Mesendoderm (in vitro differentiated cells): ENCODE data around the gene LAMB1.
"Not testable (repeated sequence)": the region's sequence is repeated elsewhere in the genome, so short reads cannot be mapped to it uniquely, and the experiment has no call there.

Source experiments
- DNase-seq: peaks from one replicate; pipeline ENCODE4 v3.0.0; 2013
- H2AK5ac ChIP-seq: 2 replicates; pipeline ENCODE4 v1.6.1; 2013; ENCODE audit warnings: low read length, inconsistent platforms
- H2BK120ac ChIP-seq: 2 replicates; pipeline ENCODE4 v1.6.1; 2013; ENCODE audit warnings: low read depth, mild to moderate bottlenecking, low read length, moderate library complexity, mixed read lengths
- H2BK15ac ChIP-seq: replicated peaks from 2 replicates; pipeline ENCODE4 v1.6.1; 2013; ENCODE audit warnings: low read depth, mild to moderate bottlenecking, moderate library complexity
- H2BK5ac ChIP-seq: 2 replicates; pipeline ENCODE4 v1.6.1; 2013; ENCODE audit warnings: low read length, inconsistent platforms
- H3K18ac ChIP-seq: 2 replicates; pipeline ENCODE4 v1.6.1; 2013; ENCODE audit warnings: mild to moderate bottlenecking, low read length, mixed read lengths
- H3K23ac ChIP-seq: one replicate; pipeline ENCODE4 v1.6.1; 2013; ENCODE audit warnings: low read length
- H3K27ac ChIP-seq: 2 replicates; pipeline ENCODE4 v1.5.1; 2013; ENCODE audit warnings: low read depth, mild to moderate bottlenecking, inconsistent platforms, low read length, moderate library complexity
- H3K27me3 ChIP-seq: 2 replicates; pipeline ENCODE4 v1.6.1; 2013; ENCODE audit warnings: low read length, control low read depth, mild to moderate bottlenecking, inconsistent platforms; ENCODE audit not compliant: insufficient read depth, poor library complexity
- H3K36me3 ChIP-seq: 2 replicates; pipeline ENCODE4 v1.6.1; 2013; ENCODE audit warnings: low read length, inconsistent platforms; ENCODE audit not compliant: control insufficient read depth, insufficient read depth
- H3K4ac ChIP-seq: one replicate; pipeline ENCODE4 v1.6.1; 2013; ENCODE audit warnings: low read depth, mild to moderate bottlenecking, low read length, moderate library complexity
- H3K4me1 ChIP-seq: 2 replicates; pipeline ENCODE4 v1.6.1; 2013; ENCODE audit warnings: low read depth, low read length, inconsistent platforms; ENCODE audit not compliant: control insufficient read depth
- H3K4me2 ChIP-seq: 2 replicates; pipeline ENCODE4 v1.6.1; 2013; ENCODE audit warnings: low read length
- H3K4me3 ChIP-seq: 2 replicates; pipeline ENCODE4 v1.5.1; 2013; ENCODE audit warnings: mild to moderate bottlenecking, low read length
- H3K56ac ChIP-seq: one replicate; pipeline ENCODE4 v1.6.1; 2013; ENCODE audit warnings: low read length
- H3K79me1 ChIP-seq: 2 replicates; pipeline ENCODE4 v1.6.1; 2013; ENCODE audit warnings: low read length, inconsistent platforms
- H3K79me2 ChIP-seq: 2 replicates; pipeline ENCODE4 v1.6.1; 2013; ENCODE audit warnings: mild to moderate bottlenecking, low read length; ENCODE audit not compliant: control insufficient read depth, insufficient read depth
- H3K9ac ChIP-seq: 2 replicates; pipeline ENCODE4 v1.6.1; 2013; ENCODE audit warnings: low read length, inconsistent platforms
- H4K5ac ChIP-seq: one replicate; pipeline ENCODE4 v1.6.1; 2013; ENCODE audit warnings: low read length
- H4K8ac ChIP-seq: one replicate; pipeline ENCODE4 v1.6.1; 2013; ENCODE audit warnings: low read depth, mild to moderate bottlenecking, control low read depth, low read length, moderate library complexity
- WGBS: extraction: QIAGEN DNeasy Blood & Tissue Kit; methylation state at CpG from one replicate; pipeline ENCODE4 v1.1.7; 2013; ENCODE audit warnings: low lambda C conversion rate, missing lambda C conversion rate; ENCODE audit not compliant: insufficient coverage; ENCODE audit errors: extremely low coverage; 5-methylcytosine and 5-hydroxymethylcytosine counted together

The LAMB1 gene

DNA sequence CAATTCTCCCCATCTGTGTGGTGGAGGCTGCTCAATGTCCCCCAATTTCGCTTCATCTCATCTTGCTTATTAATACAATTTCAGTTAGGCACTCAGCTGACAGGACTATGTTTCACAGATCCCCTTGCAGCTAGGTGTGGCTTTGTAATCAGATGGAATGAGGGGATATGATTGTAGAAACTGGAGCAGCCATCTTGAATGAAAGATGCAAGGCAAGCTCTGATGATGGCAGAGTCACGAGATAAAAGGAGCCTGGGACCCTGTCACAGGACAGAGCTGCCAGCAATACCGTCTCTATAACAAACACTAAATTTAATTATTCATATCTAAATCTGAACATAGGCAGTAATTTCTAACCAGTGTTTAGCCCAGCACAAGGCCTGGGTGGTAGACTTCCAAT lies 113.0 kb downstream of the LAMB1 start:
- Histone ChIP-seq H3K23ac (no peak overlapping the region), H2BK5ac (no peak overlapping the region), H3K4me1 (peaks cover 5% of the 10 kb centered on the region), H4K5ac (no peak overlapping the region), H3K79me1 (peaks cover 12% of the 10 kb centered on the region), H2BK120ac (no peak overlapping the region), H2AK5ac (no peak overlapping the region), H3K9ac (no peak overlapping the region), H3K27me3 (no peaks in the 10 kb centered on the region), H4K8ac (no peak overlapping the region), H3K18ac (no peak overlapping the region), H3K36me3 (no peaks in the 10 kb centered on the region), H2BK15ac (no peak overlapping the region), H3K27ac (no peak overlapping the region), H3K4me3 (no peak overlapping the region), H3K56ac (no peak overlapping the region), H3K79me2 (peaks cover 10% of the 10 kb centered on the region), H3K4me2 (no peak overlapping the region), H3K4ac (no peak overlapping the region)
- no peak for DNase-seq
- no CpG with 5 or more reads among the region's 3 CpGs for WGBS

DNA sequence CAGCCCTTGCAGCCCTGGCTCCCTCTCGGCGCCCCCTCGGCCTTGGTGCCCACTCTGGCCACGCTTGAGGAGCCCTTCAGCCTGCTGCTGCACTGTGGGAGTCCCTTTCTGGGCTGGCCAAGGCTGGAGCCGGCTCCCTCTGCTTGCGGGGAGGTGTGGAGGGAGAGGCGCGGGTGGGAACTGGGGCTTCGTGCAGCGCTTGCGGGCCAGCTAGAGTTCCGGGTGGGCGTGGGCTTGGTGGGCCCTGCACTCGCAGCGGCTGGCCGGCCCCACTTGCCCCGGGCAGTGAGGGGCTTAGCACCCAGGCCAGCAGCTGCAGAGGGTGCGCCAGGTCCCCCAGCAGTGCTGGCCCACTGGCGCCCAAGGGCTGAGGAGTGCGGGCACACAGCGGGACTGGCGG lies 115.1 kb downstream of the LAMB1 start:
- H2BK15ac ChIP-seq, H3K27me3 ChIP-seq, H4K5ac ChIP-seq, H3K18ac ChIP-seq, H3K27ac ChIP-seq, H3K36me3 ChIP-seq, H3K4me1 ChIP-seq, H3K56ac ChIP-seq, H2BK5ac ChIP-seq, DNase-seq, H3K79me2 ChIP-seq, H3K23ac ChIP-seq, H2BK120ac ChIP-seq, H4K8ac ChIP-seq, H2AK5ac ChIP-seq, H3K4me3 ChIP-seq, H3K4me2 ChIP-seq, H3K79me1 ChIP-seq, H3K9ac ChIP-seq, H3K4ac ChIP-seq: not testable (repeated sequence)
- WGBS: no CpG with 5 or more reads among the region's 22 CpGs

DNA sequence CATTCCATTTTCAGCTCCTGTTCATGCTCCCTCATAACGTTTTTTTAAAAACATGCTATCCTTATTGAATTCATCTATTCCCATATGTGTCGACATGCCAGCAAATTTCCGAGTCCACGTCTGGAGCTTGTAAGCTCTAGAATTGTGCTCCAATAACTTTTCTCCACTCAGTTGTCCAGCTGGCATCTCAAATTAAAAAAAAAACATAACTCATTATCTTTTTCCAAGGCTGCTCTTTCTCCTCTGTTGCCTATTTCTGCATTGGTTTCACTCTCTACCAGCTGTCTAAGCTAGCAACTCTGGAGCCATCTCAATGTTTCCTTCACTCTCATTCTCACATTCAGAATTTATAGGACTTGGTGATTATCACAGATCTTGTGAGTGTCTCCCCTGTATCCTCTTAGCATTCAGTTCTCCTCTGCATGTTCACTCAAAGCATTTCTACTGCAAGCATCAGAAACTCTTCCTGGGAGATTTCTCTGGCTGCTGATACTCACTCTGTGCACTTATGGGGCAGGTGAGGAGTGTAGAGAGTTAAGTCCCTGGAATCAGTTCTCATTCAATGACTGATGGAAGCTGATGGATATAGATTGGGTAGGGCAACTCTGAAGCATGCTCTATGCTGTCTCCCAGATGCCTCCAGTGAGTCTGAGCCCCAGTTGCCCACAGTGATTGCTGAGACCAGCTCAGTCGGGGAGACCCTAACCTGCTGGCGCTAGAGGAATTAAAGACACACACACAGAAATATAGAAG lies 118.7 kb downstream of the LAMB1 start:
- Histone ChIP-seq H3K79me2 (no peaks in the 10 kb centered on the region), H3K4ac (no peak overlapping the region), H2BK15ac (no peak overlapping the region), H3K4me2 (no peak overlapping the region), H3K27me3 (no peaks in the 10 kb centered on the region), H3K79me1 (no peaks in the 10 kb centered on the region), H3K4me1 (no peaks in the 10 kb centered on the region), H3K23ac (no peak overlapping the region), H3K9ac (no peak overlapping the region), H2AK5ac (no peak overlapping the region), H4K5ac (no peak overlapping the region), H3K27ac (no peak overlapping the region), H3K4me3 (no peak overlapping the region), H3K18ac (no peak overlapping the region), H3K56ac (no peak overlapping the region), H2BK120ac (no peak overlapping the region), H2BK5ac (no peak overlapping the region), H3K36me3 (no peaks in the 10 kb centered on the region), H4K8ac (no peak overlapping the region)
- no peak for DNase-seq
- WGBS: no CpG with 5 or more reads among the region's 6 CpGs

DNA sequence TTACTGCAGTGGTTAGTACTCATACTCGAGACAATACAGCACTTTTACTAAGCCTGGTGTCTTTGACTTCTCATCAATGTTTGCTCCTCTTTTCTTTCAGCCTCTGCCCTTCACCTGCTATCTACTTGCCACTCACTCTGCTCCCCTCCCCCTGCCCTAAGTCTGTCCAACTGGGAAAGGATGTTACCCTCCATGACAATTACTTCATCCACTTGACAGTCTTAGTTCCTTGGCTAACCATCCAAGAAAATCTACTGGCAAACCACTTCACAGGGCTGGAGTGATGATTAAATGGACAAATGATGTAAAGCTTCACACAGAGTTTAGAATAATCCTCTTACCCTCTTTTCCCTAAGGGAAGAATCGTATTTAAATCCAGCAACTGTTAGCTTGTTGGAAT lies 120.2 kb downstream of the LAMB1 start:
- no peak overlapping the region for H3K18ac ChIP-seq
- no peaks in the 10 kb centered on the region for H3K79me2 ChIP-seq
- H2AK5ac ChIP-seq: no peak overlapping the region
- H4K8ac ChIP-seq: no peak overlapping the region
- H3K4me1 ChIP-seq: no peaks in the 10 kb centered on the region
- no peak overlapping the region for H2BK15ac ChIP-seq
- no CpG with 5 or more reads among the region's 2 CpGs for WGBS
- H3K4me3 ChIP-seq: no peak overlapping the region
- no peak overlapping the region for H3K4ac ChIP-seq
- no peak overlapping the region for H3K4me2 ChIP-seq
- no peak overlapping the region for H3K23ac ChIP-seq
- H3K79me1 ChIP-seq: no peaks in the 10 kb centered on the region
- H3K27ac ChIP-seq: no peak overlapping the region
- H3K27me3 ChIP-seq: no peaks in the 10 kb centered on the region
- H3K9ac ChIP-seq: no peak overlapping the region
- no peaks in the 10 kb centered on the region for H3K36me3 ChIP-seq
- no peak for DNase-seq
- no peak overlapping the region for H2BK120ac ChIP-seq
- no peak overlapping the region for H4K5ac ChIP-seq
- H3K56ac ChIP-seq: no peak overlapping the region
- no peak overlapping the region for H2BK5ac ChIP-seq

DNA sequence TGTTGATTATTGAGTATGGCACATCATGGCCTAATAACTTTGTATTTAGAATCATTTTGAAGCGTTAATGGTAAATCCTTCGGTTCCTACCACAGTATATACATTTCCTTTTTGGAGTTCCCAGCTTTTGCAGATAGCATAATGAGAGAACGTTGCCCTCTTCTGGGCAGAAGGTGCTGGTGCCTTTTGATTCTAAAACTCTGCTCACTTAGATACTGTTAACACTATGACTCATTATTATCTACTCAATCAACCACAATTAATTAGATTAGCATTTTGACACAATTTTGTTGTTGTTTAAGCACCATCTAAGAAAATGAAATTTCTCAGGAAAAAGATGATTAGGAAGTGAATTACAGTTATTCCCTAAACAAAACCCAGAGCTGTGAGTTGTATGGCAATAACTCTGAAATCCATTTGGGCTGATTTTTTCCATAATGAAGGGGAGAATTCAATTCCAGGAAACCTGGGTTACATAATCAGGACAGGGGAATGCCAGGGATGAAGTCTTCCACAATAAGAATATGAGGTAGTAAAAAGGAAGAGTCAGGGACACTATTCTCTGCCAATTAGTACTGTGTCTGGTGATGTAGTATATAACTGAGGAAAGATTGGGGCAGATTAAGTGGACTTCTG lies 123.4 kb downstream of the LAMB1 start:
- Histone ChIP-seq H3K4ac (no peak overlapping the region), H3K4me2 (no peak overlapping the region), H3K4me3 (no peak overlapping the region), H4K5ac (no peak overlapping the region), H3K9ac (no peak overlapping the region), H2BK5ac (no peak overlapping the region), H3K18ac (no peak overlapping the region), H2BK120ac (no peak overlapping the region), H3K27ac (no peak overlapping the region), H3K56ac (no peak overlapping the region), H3K27me3 (no peaks in the 10 kb centered on the region), H3K79me1 (no peaks in the 10 kb centered on the region), H3K4me1 (no peaks in the 10 kb centered on the region), H2AK5ac (no peak overlapping the region), H3K79me2 (no peaks in the 10 kb centered on the region), H4K8ac (no peak overlapping the region), H3K36me3 (no peaks in the 10 kb centered on the region), H3K23ac (no peak overlapping the region), H2BK15ac (no peak overlapping the region)
- DNase-seq: peak; percentile 70
- WGBS: no CpG with 5 or more reads among the region's 3 CpGs
